Neural progenitor cell (in vitro differentiated cells): ENCODE data around the gene ZNF516. TPM values are rescaled to one million over a fixed set of nuclear protein-coding genes. Genes with fewer than 3 reads are reported as not detected.
A peak's percentile ranks its signal among the peaks of the same experiment; 100 is the strongest.

Experiments
- DNase-seq: peaks from one replicate; pipeline ENCODE4 v3.0.0-alpha.2; 2016; ENCODE audit warnings: low spot score
- H2AFZ ChIP-seq: fragments of 200-600 bp; sonication (generic); replicated peaks from 2 replicates; pipeline ENCODE4 v1.6.1; 2016; ENCODE audit warnings: antibody characterized with exemption
- H3F3A ChIP-seq: fragments of 200-600 bp; sonication (generic); 2 replicates; pipeline ENCODE4 v1.6.1; 2016; ENCODE audit warnings: antibody characterized with exemption, low read depth
- H3K27ac ChIP-seq: fragments of 200-600 bp; sonication (generic); 2 replicates; pipeline ENCODE4 v1.5.1; 2016; ENCODE audit warnings: mild to moderate bottlenecking
- H3K27me3 ChIP-seq: fragments of 200-600 bp; sonication (generic); 2 replicates; pipeline ENCODE4 v1.6.1; 2016; ENCODE audit warnings: mild to moderate bottlenecking, moderate library complexity
- H3K36me3 ChIP-seq: fragments of 200-600 bp; sonication (generic); 2 replicates; pipeline ENCODE4 v1.5.1; 2016
- H3K4me1 ChIP-seq: fragments of 200-600 bp; sonication (generic); 2 replicates; pipeline ENCODE4 v1.6.1; 2016; ENCODE audit warnings: mixed run types
- H3K4me2 ChIP-seq: fragments of 200-600 bp; sonication (generic); 2 replicates; pipeline ENCODE4 v1.6.1; 2016
- H3K4me3 ChIP-seq: fragments of 200-600 bp; sonication (generic); 2 replicates; pipeline ENCODE4 v1.5.1; 2016
- H3K79me2 ChIP-seq: fragments of 200-600 bp; sonication (generic); 2 replicates; pipeline ENCODE4 v1.6.1; 2016; ENCODE audit warnings: low read depth
- H3K9ac ChIP-seq: fragments of 200-600 bp; sonication (generic); 2 replicates; pipeline ENCODE4 v1.6.1; 2016
- H3K9me3 ChIP-seq: fragments of 200-600 bp; sonication (generic); 2 replicates; pipeline ENCODE4 v1.5.1; 2016; ENCODE audit warnings: low read depth
- H4K20me1 ChIP-seq: fragments of 200-600 bp; sonication (generic); 2 replicates; pipeline ENCODE4 v1.6.1; 2016; ENCODE audit warnings: low read depth
- H3K27ac Mint-ChIP-seq: 3 replicates; pipeline ENCODE4 v1.8.0; 2021; ENCODE audit warnings: mixed read lengths
- H3K27me3 Mint-ChIP-seq: 2 replicates; pipeline ENCODE4 v1.8.0; 2022; ENCODE audit warnings: low read depth, mild to moderate bottlenecking, inconsistent platforms, moderate library complexity, mixed read lengths; ENCODE audit not compliant: insufficient read depth
- H3K36me3 Mint-ChIP-seq: 3 replicates; pipeline ENCODE4 v1.8.0; 2021; ENCODE audit warnings: mixed read lengths
- H3K4me1 Mint-ChIP-seq: 3 replicates; pipeline ENCODE4 v1.8.0; 2021; ENCODE audit warnings: mixed read lengths
- H3K4me3 Mint-ChIP-seq: 3 replicates; pipeline ENCODE4 v1.8.0; 2021; ENCODE audit warnings: mild to moderate bottlenecking, moderate library complexity, mixed read lengths
- H3K9me3 Mint-ChIP-seq: 3 replicates; pipeline ENCODE4 v1.8.0; 2020; ENCODE audit warnings: mixed read lengths
- EZH2 ChIP-seq: fragments of 200-600 bp; sonication (generic); IDR thresholded peaks from 2 replicates; pipeline ENCODE4 v1.6.1; 2017; ENCODE audit warnings: antibody characterized with exemption, mild to moderate bottlenecking, moderate library complexity
- EZH2phosphoT487 ChIP-seq: fragments of 200-600 bp; sonication (generic); IDR thresholded peaks from 2 replicates; pipeline ENCODE4 v1.6.1; 2017; ENCODE audit warnings: antibody characterized with exemption
- total RNA-seq: library from RNA; depleted of rRNA; stranded (reverse); fragments of >200 nt; gene quantifications from 2 replicates; pipeline ENCODE4 v1.2.3, GENCODE V29; 2015; ENCODE audit warnings: low replicate concordance
- TF ChIP-seq, protein P1 (sequence below): fragments of 200-600 bp; sonication (generic); IDR thresholded peaks from 2 replicates; pipeline ENCODE4 v1.5.1; 2017; ENCODE audit warnings: antibody characterized with exemption, mild to moderate bottlenecking

ZNF516 gene
- total RNA-seq, 1 donor from 2014 or later, result 45.5 TPM

DNA sequence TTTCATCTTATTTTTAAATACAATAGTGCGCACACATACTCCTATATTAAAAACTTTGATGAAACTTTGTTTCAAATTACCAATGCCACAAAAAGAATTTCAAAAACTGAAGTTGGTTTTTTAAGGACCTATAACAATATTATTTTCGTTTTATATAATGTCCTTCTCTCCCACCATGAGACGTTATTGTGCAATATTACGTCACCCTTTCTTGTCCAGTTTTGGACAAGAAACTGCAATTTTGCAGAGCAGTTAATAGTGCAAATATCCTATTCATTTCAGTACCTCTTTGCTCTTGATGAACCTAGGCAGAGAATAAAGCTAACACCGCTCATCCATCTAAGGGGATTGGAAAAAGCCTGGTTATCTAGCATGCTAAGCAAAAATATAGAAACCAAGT lies 9.7 kb upstream of the ZNF516 start:
- DNase-seq, result no peak
- Mint-ChIP-seq H3K27ac (no peak overlapping the region), H3K4me3 (no peak overlapping the region), H3K36me3 (peaks cover 3% of the 10 kb centered on the region), H3K27me3 (peaks cover 4% of the 10 kb centered on the region), H3K4me1 (peaks cover 34% of the 10 kb centered on the region), H3K9me3 (peaks cover 9% of the 10 kb centered on the region)
- no peaks in the 10 kb centered on the region for H3K36me3 ChIP-seq
- no peaks in the 10 kb centered on the region for H4K20me1 ChIP-seq
- peaks cover 24% of the 10 kb centered on the region for H3K4me1 ChIP-seq
- H3K27ac ChIP-seq, result no peak overlapping the region
- TF ChIP-seq EZH2 (no peak), EZH2phosphoT487 (no peak)
- TF ChIP-seq, protein P1, sequence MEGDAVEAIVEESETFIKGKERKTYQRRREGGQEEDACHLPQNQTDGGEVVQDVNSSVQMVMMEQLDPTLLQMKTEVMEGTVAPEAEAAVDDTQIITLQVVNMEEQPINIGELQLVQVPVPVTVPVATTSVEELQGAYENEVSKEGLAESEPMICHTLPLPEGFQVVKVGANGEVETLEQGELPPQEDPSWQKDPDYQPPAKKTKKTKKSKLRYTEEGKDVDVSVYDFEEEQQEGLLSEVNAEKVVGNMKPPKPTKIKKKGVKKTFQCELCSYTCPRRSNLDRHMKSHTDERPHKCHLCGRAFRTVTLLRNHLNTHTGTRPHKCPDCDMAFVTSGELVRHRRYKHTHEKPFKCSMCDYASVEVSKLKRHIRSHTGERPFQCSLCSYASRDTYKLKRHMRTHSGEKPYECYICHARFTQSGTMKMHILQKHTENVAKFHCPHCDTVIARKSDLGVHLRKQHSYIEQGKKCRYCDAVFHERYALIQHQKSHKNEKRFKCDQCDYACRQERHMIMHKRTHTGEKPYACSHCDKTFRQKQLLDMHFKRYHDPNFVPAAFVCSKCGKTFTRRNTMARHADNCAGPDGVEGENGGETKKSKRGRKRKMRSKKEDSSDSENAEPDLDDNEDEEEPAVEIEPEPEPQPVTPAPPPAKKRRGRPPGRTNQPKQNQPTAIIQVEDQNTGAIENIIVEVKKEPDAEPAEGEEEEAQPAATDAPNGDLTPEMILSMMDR, result no peak
- H3K9ac ChIP-seq, result no peak overlapping the region
- no peak overlapping the region for H3K4me2 ChIP-seq
- H3K4me3 ChIP-seq, result no peak overlapping the region
- no peaks in the 10 kb centered on the region for H3K27me3 ChIP-seq
- H2AFZ ChIP-seq, result no peak overlapping the region
- H3K9me3 ChIP-seq, result no peaks in the 10 kb centered on the region
- H3F3A ChIP-seq, result peaks cover 31% of the 10 kb centered on the region
- H3K79me2 ChIP-seq, result no peaks in the 10 kb centered on the region

DNA sequence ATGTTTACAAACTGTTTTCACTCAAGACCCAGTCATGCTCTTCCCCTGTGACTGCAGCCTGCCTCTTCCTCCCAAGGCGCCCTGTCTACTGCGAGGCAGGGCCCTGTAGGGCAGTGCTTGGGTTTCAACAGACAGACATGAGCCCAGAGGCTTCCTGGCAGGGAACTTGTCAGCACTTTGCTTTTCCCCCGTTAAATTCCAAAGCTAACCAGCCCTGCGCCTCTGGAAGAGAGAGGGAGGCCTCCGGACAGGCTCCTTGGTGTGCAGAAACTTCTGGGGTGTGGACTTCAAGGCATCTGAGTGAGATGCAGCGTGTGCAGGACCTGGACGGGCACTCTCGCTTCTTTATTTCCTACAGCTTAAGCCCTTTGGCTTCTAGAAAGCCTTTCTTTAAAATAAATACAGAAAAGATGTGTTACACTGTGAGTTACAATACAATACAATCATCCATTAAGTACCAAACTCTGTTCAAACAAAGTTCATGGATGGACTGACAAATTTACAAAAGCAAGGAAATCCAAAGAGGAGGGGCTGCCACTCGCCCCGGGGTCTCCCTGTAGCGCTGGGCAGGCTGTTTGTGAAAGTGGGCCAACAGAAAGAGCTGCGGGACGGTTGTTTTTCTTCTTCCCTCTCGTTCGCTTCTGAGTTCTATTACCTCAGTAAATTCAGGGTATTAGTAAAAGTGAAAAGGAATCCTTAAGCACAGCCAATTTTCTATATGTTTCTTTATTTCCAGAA lies 8.8 kb upstream of the ZNF516 start:
- peak overlapping the region; percentile 46 for H3K4me3 Mint-ChIP-seq
- H3K4me3 ChIP-seq, result no peak overlapping the region
- H3K27ac ChIP-seq, result peak overlapping the region; percentile 34
- TF ChIP-seq EZH2 (no peak), EZH2phosphoT487 (no peak)
- TF ChIP-seq, protein P1, result no peak
- peak; percentile 37 for DNase-seq
- peak overlapping the region; percentile 96 for H3K27ac Mint-ChIP-seq
- H3K9me3 Mint-ChIP-seq, result peaks cover 9% of the 10 kb centered on the region
- H3K4me2 ChIP-seq, result peak overlapping the region; percentile 16
- H4K20me1 ChIP-seq, result no peaks in the 10 kb centered on the region
- no peaks in the 10 kb centered on the region for H3K27me3 ChIP-seq
- peak overlapping the region; percentile 93 for H2AFZ ChIP-seq
- peaks cover 43% of the 10 kb centered on the region for H3K4me1 Mint-ChIP-seq
- H3K36me3 Mint-ChIP-seq, result peaks cover 3% of the 10 kb centered on the region
- H3K9me3 ChIP-seq, result no peaks in the 10 kb centered on the region
- peaks cover 40% of the 10 kb centered on the region for H3F3A ChIP-seq
- peaks cover 33% of the 10 kb centered on the region for H3K4me1 ChIP-seq
- no peaks in the 10 kb centered on the region for H3K36me3 ChIP-seq
- no peaks in the 10 kb centered on the region for H3K79me2 ChIP-seq
- no peak overlapping the region for H3K9ac ChIP-seq
- H3K27me3 Mint-ChIP-seq, result peaks cover 2% of the 10 kb centered on the region

DNA sequence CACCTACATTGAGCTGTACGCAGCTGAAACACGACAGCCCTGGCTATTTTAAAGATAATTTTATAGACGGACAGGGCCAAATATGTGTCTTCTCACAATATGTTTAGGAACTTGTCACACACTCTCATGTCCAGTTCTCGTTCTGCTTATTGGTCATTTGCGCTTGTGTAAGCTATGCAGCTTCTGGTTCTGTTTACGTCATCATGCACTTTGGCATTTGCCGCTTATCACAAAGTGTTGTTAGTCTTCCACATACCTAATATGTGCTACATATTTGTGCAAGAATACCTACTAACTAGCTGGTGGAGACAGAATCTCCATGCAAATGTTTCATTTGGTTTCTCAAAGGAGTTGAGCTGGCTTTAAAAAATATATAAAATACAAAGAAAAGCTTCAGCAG lies 7.5 kb upstream of the ZNF516 start:
- Histone ChIP-seq H3F3A (peaks cover 38% of the 10 kb centered on the region), H3K27ac (no peak overlapping the region), H4K20me1 (no peaks in the 10 kb centered on the region), H3K27me3 (peaks cover 8% of the 10 kb centered on the region), H3K4me2 (no peak overlapping the region), H3K9ac (no peak overlapping the region), H2AFZ (no peak overlapping the region), H3K4me1 (peaks cover 46% of the 10 kb centered on the region), H3K36me3 (no peaks in the 10 kb centered on the region), H3K4me3 (no peak overlapping the region), H3K79me2 (no peaks in the 10 kb centered on the region), H3K9me3 (no peaks in the 10 kb centered on the region)
- Mint-ChIP-seq H3K4me1 (peaks cover 53% of the 10 kb centered on the region), H3K9me3 (peaks cover 7% of the 10 kb centered on the region), H3K27me3 (peaks cover 2% of the 10 kb centered on the region), H3K4me3 (no peak overlapping the region), H3K36me3 (peaks cover 3% of the 10 kb centered on the region), H3K27ac (no peak overlapping the region)
- DNase-seq, result no peak
- TF ChIP-seq, protein P1, result no peak
- TF ChIP-seq EZH2phosphoT487 (no peak), EZH2 (no peak)
